CD4-positive, alpha-beta T cell (primary cell): ENCODE results near the gene CCIN. TPM values are rescaled to one million over a fixed set of nuclear protein-coding genes. Genes with fewer than 3 reads are reported as not detected.

Experiments used
- ATAC-seq: fragments of 200-7000 bp; cut with Tn5 transposase; one replicate; pipeline ENCODE4 v1.10.0; 2022; ENCODE audit warnings: mild to moderate bottlenecking; ENCODE audit not compliant: poor library complexity
- CTCF ChIA-PET: fragments of 350-600 bp; sonication (Branson Sonifier 250); formaldehyde crosslinking; loops from one replicate; lab custom pipeline; 2021; ENCODE audit warnings: antibody characterized with exemption, inconsistent platforms; lab: Charles Lee
- POLR2A ChIA-PET: fragments of 350-600 bp; sonication (Branson Sonifier 250); formaldehyde crosslinking; loops from one replicate; lab custom pipeline; 2021; ENCODE audit warnings: antibody characterized with exemption, inconsistent platforms; lab: Charles Lee
- DNase-seq, 14 experiments: peaks; one replicate each; pipeline ENCODE4 v3.0.0-alpha.2; 2013 to 2020; ENCODE audit warnings: mixed read lengths in 2 of 14
- H3K27ac ChIP-seq, 2 donors: one replicate each; pipeline versions ENCODE4 v1.5.1 to v1.7.0; 2013; ENCODE audit warnings: low read length in 2 of 2, low read depth in 1 of 2, mild to moderate bottlenecking in 1 of 2
- H3K27me3 ChIP-seq, 2 experiments: 1 replicate in 1 of 2; 2 replicates in 1 of 2; pipeline versions ENCODE4 v1.6.1 to v1.7.0; 2013; ENCODE audit warnings: low read length in 2 of 2, control low read depth in 1 of 2, mild to moderate bottlenecking in 1 of 2, moderate library complexity in 1 of 2; ENCODE audit not compliant: insufficient read depth in 2 of 2, control insufficient read depth in 1 of 2
- H3K36me3 ChIP-seq: one replicate; pipeline ENCODE4 v1.6.1; 2013; ENCODE audit warnings: low read length, control low read depth; ENCODE audit not compliant: insufficient read depth
- H3K4me1 ChIP-seq: one replicate; pipeline ENCODE4 v1.6.1; 2013; ENCODE audit warnings: low read length, control low read depth; ENCODE audit not compliant: insufficient read depth
- H3K4me3 ChIP-seq: one replicate; pipeline ENCODE4 v1.5.1; 2013; ENCODE audit warnings: mild to moderate bottlenecking, low read length, moderate library complexity
- H3K9me3 ChIP-seq, 2 experiments: 1 replicate in 1 of 2; 2 replicates in 1 of 2; pipeline versions ENCODE4 v1.6.1 to v1.7.0; 2013; ENCODE audit warnings: low read length in 2 of 2, mild to moderate bottlenecking in 2 of 2, control low read depth in 1 of 2, moderate library complexity in 1 of 2; ENCODE audit not compliant: control insufficient read depth in 1 of 2, insufficient read depth in 1 of 2
- H3K27ac Mint-ChIP-seq: one replicate; pipeline ENCODE4 v1.8.0; 2020; ENCODE audit warnings: mixed read lengths
- H3K27me3 Mint-ChIP-seq: one replicate; pipeline ENCODE4 v1.8.0; 2021; ENCODE audit warnings: mixed read lengths
- H3K36me3 Mint-ChIP-seq: one replicate; pipeline ENCODE4 v1.8.0; 2021; ENCODE audit warnings: low read depth, mixed read lengths
- H3K4me1 Mint-ChIP-seq: one replicate; pipeline ENCODE4 v1.8.0; 2021; ENCODE audit warnings: low read depth, mixed read lengths
- H3K4me3 Mint-ChIP-seq: one replicate; pipeline ENCODE4 v1.8.0; 2020; ENCODE audit warnings: mild to moderate bottlenecking, mixed read lengths
- H3K9me3 Mint-ChIP-seq: one replicate; pipeline ENCODE4 v1.8.0; 2020; ENCODE audit warnings: mixed read lengths
- intact Hi-C, 2 experiments: fragments of 100-400 bp; cut with DNase I in 1 of 2; cut with micrococcal nuclease in 1 of 2; formaldehyde crosslinking; loops; one replicate each; pipeline versions ENCODE4 v1.15.1 to v1.9.0; 2023 to 2025; cut with DNase I, micrococcal nuclease
- total RNA-seq, 174 experiments: library from RNA in 2 of 174; stranded (reverse) in 2 of 174; gene quantifications; one replicate each; pipeline ENCODE4 v1.2.3 and lab custom pipeline; 2021 to 2026
- TF ChIP-seq, protein P1 (sequence below): fragments of 200-600 bp; IDR thresholded peaks from one replicate; pipeline ENCODE4 v1.8.0; 2022; ENCODE audit warnings: antibody characterized with exemption, mild to moderate bottlenecking

CCIN gene
- total RNA-seq, 2 experiments from 2014 or later, result 0.22 to 0.36 TPM

DNA sequence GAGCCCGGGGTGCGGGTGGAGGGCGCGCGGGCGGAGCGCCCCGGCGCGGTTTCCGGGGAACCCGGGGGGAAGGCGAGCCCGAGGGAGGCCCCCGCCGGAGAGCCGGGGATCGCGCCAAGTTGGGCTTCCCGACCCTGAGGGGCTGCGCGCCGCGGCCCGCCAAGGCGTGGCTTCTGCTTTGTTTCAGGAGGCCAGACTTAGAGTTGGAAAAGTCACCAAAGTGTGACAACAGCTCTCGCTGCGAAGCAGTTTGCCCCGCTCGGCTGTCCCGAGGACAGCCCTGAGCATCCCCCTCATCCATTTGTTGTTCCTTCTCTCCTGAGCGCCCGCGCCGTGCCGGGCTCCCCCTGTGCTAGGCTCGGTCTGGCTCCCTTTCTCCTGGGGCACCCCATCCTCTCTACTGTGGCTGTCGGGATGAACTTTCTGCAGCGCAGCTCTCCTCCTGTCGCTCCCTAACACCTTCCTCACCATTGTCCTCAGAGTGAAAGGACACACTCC, 32.2 kb upstream of the CCIN start:
- TF ChIP-seq, protein P1, sequence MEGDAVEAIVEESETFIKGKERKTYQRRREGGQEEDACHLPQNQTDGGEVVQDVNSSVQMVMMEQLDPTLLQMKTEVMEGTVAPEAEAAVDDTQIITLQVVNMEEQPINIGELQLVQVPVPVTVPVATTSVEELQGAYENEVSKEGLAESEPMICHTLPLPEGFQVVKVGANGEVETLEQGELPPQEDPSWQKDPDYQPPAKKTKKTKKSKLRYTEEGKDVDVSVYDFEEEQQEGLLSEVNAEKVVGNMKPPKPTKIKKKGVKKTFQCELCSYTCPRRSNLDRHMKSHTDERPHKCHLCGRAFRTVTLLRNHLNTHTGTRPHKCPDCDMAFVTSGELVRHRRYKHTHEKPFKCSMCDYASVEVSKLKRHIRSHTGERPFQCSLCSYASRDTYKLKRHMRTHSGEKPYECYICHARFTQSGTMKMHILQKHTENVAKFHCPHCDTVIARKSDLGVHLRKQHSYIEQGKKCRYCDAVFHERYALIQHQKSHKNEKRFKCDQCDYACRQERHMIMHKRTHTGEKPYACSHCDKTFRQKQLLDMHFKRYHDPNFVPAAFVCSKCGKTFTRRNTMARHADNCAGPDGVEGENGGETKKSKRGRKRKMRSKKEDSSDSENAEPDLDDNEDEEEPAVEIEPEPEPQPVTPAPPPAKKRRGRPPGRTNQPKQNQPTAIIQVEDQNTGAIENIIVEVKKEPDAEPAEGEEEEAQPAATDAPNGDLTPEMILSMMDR, result no peak
- Histone ChIP-seq H3K27ac (peak overlapping the region; percentile 53 to 59), H3K9me3 (no peaks in the 10 kb centered on the region), H3K4me3 (peak overlapping the region; percentile 85), H3K36me3 (peaks cover under 1% of the 10 kb centered on the region), H3K4me1 (peaks cover 58% of the 10 kb centered on the region), H3K27me3 (no peaks in the 10 kb centered on the region)
- Mint-ChIP-seq H3K4me1 (peaks cover 56% of the 10 kb centered on the region), H3K27me3 (no peaks in the 10 kb centered on the region), H3K27ac (peak overlapping the region; percentile 92), H3K4me3 (peak overlapping the region; percentile 98), H3K9me3 (no peaks in the 10 kb centered on the region), H3K36me3 (peaks cover 7% of the 10 kb centered on the region)
- ChIA-PET CTCF (interaction anchor here (1.0 to 2.4 kb wide), 8 partner anchors 9 to 53 kb away, joined by 3 to 17 read pairs (median 6); partner anchors contain the start of gene CLTA), POLR2A (interaction anchor here (1.0 to 2.2 kb wide), 9 partner anchors 8 to 101 kb away, joined by 3 to 20 read pairs (median 4); partner anchors contain the start of genes CLTA and RECK)
- intact Hi-C loops, result loop anchor here (1.0 to 2.0 kb wide), 4 partner anchors 11 to 53 kb away; partner anchors contain the start of gene CLTA (in 1 of the 2)
- ATAC-seq (peak; percentile 35), DNase-seq (no peak)

DNA sequence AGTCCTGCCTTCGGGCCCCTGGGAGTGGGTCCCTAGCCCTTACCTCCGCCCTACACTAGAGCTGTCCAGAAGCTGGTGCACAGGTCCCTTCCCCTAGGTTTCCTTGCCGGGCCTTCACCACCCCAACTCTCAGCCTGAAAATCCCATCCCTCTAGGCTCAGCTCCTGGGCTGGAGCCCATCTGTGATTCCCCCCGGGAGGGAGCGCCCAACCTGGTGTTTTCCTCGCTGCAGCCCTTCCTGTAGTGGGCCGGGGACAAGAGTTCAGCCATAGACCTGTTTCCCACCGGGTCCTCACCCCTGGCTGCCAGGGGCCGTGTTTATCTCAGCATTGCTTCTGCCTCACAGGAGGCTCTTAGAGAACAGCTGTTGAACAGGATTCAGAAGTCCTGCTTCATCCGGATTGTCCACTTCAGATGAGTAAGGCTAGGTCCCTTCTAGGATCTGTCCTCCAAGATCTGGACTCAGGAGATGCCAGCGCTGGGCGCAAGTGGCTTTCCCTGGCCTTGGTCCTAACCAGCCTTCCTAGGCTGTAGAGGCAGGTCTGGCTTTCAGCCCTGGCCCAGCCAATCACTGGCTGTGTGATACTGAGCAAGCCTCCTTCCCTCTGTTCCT, 31.7 kb upstream of the CCIN start:
- Mint-ChIP-seq H3K27me3 (no peaks in the 10 kb centered on the region), H3K4me3 (peak overlapping the region; percentile 98), H3K27ac (peak overlapping the region; percentile 92), H3K9me3 (no peaks in the 10 kb centered on the region), H3K4me1 (peaks cover 62% of the 10 kb centered on the region), H3K36me3 (peaks cover 7% of the 10 kb centered on the region)
- DNase-seq, result no peak
- peak overlapping the region in 1 of 2 donors; percentile 59 for H3K27ac ChIP-seq
- ChIA-PET POLR2A (interaction anchor here (1.4 to 2.2 kb wide), 7 partner anchors 7 to 53 kb away, joined by 3 to 20 read pairs (median 6); partner anchors contain the start of gene CLTA), CTCF (interaction anchor here (1.1 to 2.4 kb wide), 6 partner anchors 9 to 53 kb away, joined by 3 to 17 read pairs (median 6); partner anchors contain the start of gene CLTA)
- H3K9me3 ChIP-seq, result no peaks in the 10 kb centered on the region
- ATAC-seq, result no peak
- H3K4me3 ChIP-seq, result peak overlapping the region; percentile 85
- peaks cover 64% of the 10 kb centered on the region for H3K4me1 ChIP-seq
- H3K27me3 ChIP-seq, result no peaks in the 10 kb centered on the region
- peaks cover 6% of the 10 kb centered on the region for H3K36me3 ChIP-seq
- intact Hi-C loops, result loop anchor here (1.0 to 2.0 kb wide), 2 partner anchors 11 to 35 kb away; no protein-coding TSS in a partner anchor
- TF ChIP-seq, protein P1, result no peak

DNA sequence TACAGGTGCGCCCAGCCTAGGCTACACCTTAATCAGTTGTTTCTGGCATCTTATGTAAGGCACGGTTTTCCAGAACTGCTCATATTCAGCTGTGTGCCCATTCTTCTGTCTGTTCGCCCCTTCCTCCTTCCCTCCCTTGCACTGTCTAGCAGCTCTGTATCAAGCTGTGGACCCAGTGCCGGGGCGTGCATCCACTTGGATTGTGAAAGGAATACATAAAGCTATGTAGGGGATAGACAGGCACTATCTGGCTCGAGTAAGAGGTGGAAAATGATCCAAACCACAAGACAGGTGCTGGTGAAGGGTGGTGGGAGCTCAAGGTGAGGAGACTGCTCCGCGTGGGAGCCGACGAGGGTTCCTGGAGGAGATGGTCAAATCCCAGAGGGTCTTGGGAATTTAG, 30.7 kb upstream of the CCIN start:
- Mint-ChIP-seq H3K27ac (peak overlapping the region; percentile 92), H3K9me3 (no peaks in the 10 kb centered on the region), H3K36me3 (peaks cover 7% of the 10 kb centered on the region)

More for the DNA sequence above, 30.7 kb upstream of the CCIN start:
- H3K4me3 Mint-ChIP-seq, result peak overlapping the region; percentile 98
- H3K4me1 Mint-ChIP-seq, result peaks cover 72% of the 10 kb centered on the region
- no peak overlapping the region for H3K4me3 ChIP-seq
- TF ChIP-seq, protein P1, result no peak
- H3K36me3 ChIP-seq, result peaks cover 8% of the 10 kb centered on the region
- H3K27me3 Mint-ChIP-seq, result no peaks in the 10 kb centered on the region
- no peaks in the 10 kb centered on the region for H3K9me3 ChIP-seq
- intact Hi-C loops, result no loop called here
- H3K27ac ChIP-seq, result no peak overlapping the region
- H3K27me3 ChIP-seq, result no peaks in the 10 kb centered on the region
- peaks cover 74% of the 10 kb centered on the region for H3K4me1 ChIP-seq
- DNase-seq (no peak), ATAC-seq (no peak)
- POLR2A ChIA-PET, result interaction anchor here (0.7 to 2.0 kb wide), 2 partner anchors 10 to 28 kb away, joined by 5 to 14 read pairs; no protein-coding TSS in a partner anchor
- CTCF ChIA-PET, result interaction anchor here (0.9 to 6.4 kb wide), 3 partner anchors 27 to 52 kb away, joined by 3 to 33 read pairs (median 10); no protein-coding TSS in a partner anchor
